ENCODE results near the gene C2orf15. TPM values are rescaled to one million over a fixed set of nuclear protein-coding genes. Genes with fewer than 3 reads are reported as not detected.

Gene C2orf15
- total and polyA plus RNA-seq, 9 of the 15 experiments (the other 6 are each of a cell fraction or from before 2014, with no cell fraction given): 0.04 to 0.27 (median 0.15) TPM; not detected in 1

DNA sequence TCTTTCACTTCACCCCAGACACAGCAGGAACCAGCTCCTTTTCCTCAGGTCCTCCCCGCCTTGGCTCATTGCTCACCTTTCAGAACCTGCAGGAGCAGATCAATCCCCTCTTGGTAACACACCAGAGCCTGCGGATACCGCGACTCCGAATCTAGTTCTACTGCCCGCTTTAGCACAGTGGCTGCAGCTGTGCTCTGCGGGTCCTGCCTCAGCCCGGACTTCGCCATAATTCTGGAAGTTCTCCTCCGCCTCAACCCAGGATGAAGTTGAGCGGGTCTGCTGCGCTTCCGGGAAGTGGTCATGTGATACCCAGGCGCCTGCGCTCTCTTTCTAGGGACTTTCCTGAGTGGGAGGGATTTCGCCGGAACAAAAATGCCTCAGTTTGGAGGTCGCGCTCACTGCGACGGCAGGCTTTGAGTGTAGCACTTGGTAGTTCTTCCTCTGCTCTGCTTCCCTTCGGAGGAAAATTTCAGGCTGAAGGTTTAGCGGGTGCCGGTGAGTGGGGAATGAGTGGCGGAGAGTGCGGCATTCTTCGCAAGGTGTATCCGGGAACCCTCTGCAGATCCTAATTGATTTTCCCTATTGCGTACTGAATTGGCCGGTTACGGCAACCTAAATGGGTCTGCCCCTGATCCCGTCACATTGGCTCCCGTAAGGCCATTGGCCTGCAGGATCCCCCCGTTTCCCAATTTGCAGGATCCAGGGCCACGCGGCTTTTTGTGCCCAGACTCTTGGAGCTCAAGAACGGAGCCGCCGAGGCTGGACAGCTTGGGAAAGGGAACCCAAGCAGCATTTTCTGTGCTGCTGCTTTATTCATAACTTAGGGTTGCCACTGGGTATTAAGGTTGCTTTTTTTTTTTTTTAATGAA lies 39.5 kb downstream of the C2orf15 start, which contains the start of the genes MITD1 and MRPL30 (continued):
- TF ChIP-seq, protein P1, sequence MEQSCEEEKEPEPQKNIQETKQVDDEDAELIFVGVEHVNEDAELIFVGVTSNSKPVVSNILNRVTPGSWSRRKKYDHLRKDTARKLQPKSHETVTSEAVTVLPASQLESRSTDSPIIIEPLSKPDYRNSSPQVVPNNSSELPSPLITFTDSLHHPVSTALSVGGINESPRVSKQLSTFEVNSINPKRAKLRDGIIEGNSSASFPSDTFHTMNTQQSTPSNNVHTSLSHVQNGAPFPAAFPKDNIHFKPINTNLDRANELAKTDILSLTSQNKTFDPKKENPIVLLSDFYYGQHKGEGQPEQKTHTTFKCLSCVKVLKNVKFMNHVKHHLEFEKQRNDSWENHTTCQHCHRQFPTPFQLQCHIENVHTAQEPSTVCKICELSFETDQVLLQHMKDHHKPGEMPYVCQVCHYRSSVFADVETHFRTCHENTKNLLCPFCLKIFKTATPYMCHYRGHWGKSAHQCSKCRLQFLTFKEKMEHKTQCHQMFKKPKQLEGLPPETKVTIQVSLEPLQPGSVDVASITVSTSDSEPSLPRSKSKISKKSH (CRISPR knock-in tag; IDR thresholded peaks at IDR 0.05): no peak
- TF ChIP-seq ZNF551 (CRISPR knock-in tag; IDR thresholded peaks at IDR 0.05) (no peak), ZNF778 (CRISPR knock-in tag; IDR thresholded peaks at IDR 0.05) (no peak), ZNF175 (CRISPR knock-in tag; IDR thresholded peaks at IDR 0.05; ENCODE audit: low read depth) (no peak), JUNB (CRISPR knock-in tag; conservative IDR thresholded peaks at IDR 0.05) (no peak), BRD4 (IDR thresholded peaks at IDR 0.05) (no peak), HSF4 (CRISPR knock-in tag; IDR thresholded peaks at IDR 0.05; ENCODE audit: borderline replicate concordance) (0 out of 2 replicates have a peak, but pooled peaks have one; percentile 60), ZNF217 (CRISPR knock-in tag; IDR thresholded peaks at IDR 0.05) (no peak), ZNF143 (CRISPR knock-in tag; IDR thresholded peaks at IDR 0.05) (no peak), HOXB6 (CRISPR knock-in tag; IDR thresholded peaks at IDR 0.05; ENCODE audit: borderline replicate concordance) (no peak), MCM2 (IDR thresholded peaks at IDR 0.05; ENCODE audit: low read depth) (no peak), MEF2A (IDR thresholded peaks at IDR 0.05; ENCODE audit: control insufficient read depth, low read depth, low read length) (0 out of 2 replicates have a peak, but pooled peaks have one; percentile 20), SMAD4 (CRISPR knock-in tag; conservative IDR thresholded peaks at IDR 0.05) (peak; percentile 76; the same call in 1 of the 2 replicates), FOXA1 (IDR thresholded peaks at IDR 0.05; ENCODE audit: borderline replicate concordance) (no peak), ZFP36 (IDR thresholded peaks at IDR 0.05; ENCODE audit: low read depth, low read length, partially characterized antibody) (no peak), ATF7 (IDR thresholded peaks at IDR 0.05) (peak; percentile 89), BACH1 (tag; IDR thresholded peaks at IDR 0.05) (no peak; the same call in 1 of the 2 replicates), HIVEP1 (CRISPR knock-in tag; IDR thresholded peaks at IDR 0.05) (peak; percentile 92), TRIM28 (IDR thresholded peaks at IDR 0.05) (no peak; the same call in 1 of the 2 replicates), XRCC4 (IDR thresholded peaks at IDR 0.05; ENCODE audit: extremely low read depth, insufficient read depth, insufficient read length) (no peak), SIN3A (IDR thresholded peaks at IDR 0.05; ENCODE audit: borderline replicate concordance in 2 of 2, control insufficient read depth in 1 of 2, low read depth in 2 of 2, low read length in 2 of 2) (peak; percentile 92 to 96)
- TF ChIP-seq, protein P2, sequence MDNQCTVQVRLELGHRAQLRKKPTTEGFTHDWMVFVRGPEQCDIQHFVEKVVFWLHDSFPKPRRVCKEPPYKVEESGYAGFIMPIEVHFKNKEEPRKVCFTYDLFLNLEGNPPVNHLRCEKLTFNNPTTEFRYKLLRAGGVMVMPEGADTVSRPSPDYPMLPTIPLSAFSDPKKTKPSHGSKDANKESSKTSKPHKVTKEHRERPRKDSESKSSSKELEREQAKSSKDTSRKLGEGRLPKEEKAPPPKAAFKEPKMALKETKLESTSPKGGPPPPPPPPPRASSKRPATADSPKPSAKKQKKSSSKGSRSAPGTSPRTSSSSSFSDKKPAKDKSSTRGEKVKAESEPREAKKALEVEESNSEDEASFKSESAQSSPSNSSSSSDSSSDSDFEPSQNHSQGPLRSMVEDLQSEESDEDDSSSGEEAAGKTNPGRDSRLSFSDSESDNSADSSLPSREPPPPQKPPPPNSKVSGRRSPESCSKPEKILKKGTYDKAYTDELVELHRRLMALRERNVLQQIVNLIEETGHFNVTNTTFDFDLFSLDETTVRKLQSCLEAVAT (IDR thresholded peaks at IDR 0.05): no peak
- TF ChIP-seq, protein P3, sequence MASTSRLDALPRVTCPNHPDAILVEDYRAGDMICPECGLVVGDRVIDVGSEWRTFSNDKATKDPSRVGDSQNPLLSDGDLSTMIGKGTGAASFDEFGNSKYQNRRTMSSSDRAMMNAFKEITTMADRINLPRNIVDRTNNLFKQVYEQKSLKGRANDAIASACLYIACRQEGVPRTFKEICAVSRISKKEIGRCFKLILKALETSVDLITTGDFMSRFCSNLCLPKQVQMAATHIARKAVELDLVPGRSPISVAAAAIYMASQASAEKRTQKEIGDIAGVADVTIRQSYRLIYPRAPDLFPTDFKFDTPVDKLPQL (IDR thresholded peaks at IDR 0.05; ENCODE audit: extremely low read depth, insufficient read length): peak; percentile 73
- TF ChIP-seq, protein P4, sequence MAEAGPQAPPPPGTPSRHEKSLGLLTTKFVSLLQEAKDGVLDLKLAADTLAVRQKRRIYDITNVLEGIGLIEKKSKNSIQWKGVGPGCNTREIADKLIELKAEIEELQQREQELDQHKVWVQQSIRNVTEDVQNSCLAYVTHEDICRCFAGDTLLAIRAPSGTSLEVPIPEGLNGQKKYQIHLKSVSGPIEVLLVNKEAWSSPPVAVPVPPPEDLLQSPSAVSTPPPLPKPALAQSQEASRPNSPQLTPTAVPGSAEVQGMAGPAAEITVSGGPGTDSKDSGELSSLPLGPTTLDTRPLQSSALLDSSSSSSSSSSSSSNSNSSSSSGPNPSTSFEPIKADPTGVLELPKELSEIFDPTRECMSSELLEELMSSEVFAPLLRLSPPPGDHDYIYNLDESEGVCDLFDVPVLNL (CRISPR knock-in tag; IDR thresholded peaks at IDR 0.05; ENCODE audit: low read depth): no peak
